Activated T-helper 1 cell treated with Interleukin-2 at 50 U/mL for 16 hours (primary cell): ENCODE data around the gene GRIA4.

ENCODE experiments used
- DNase-seq: peaks from one replicate; pipeline ENCODE4 v3.0.0-alpha.2; 2020; ENCODE audit warnings: low read depth

GRIA4 gene

DNA sequence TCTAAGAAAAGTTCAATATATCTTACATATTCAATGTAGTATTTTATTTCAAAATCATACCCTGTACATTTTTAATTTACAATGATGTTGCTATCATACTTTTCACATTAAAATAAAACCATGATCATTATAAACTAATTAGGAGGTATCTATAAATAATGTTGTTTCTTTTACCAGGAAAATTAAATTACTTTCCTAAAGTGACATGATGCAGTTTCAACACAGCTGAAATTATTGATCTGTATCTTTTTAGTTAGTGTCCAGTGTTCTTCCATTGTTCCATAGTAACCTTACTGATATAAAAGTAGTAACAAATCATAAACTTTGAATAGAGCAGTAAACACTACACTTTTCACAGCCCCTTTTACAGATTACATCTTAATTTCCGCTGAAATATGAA is 29.7 kb downstream of the GRIA4 start:
- no peak for DNase-seq

- DNase-seq: no peak
These were observed 31.6 kb downstream of the GRIA4 start for GRCh38 chr11:105641433-105641832.

GRCh38 chr11:105642870-105643269 is 33.0 kb downstream of the GRIA4 start:
- no peak for DNase-seq

DNA sequence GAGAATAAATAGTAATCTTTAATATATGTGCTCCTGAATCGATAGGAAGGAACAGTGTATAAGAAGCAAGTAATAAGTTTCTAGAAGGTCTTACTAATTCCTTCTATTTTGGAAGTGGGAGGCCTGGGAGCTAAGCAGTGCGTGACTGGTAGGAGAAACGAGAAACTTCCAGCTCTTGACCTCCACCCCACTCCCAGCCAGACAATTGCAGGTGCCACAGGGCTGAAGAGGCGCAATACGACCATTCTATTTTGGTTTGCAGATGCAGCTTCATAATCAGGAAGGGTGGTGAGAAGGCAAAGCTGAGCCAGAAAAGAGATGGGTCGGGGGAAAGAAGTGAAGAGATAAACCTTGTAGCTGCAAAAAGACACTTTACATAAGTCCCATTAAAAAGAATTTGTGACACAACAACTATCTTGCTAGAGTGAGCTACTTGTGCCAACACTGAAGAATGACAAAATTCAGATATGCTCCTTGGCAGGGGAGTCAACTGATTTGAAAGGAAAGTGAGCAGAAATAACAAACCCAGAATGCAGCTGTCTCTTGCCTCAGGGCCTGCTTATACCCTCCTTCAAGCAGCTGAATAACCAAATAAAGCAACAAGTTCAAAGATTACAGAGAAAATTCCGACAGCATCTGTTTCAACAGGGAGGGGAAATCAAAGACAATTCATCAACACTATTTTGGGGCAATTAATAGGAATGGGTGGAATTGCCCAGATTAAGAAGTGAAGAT is 35.1 kb downstream of the GRIA4 start:
- no peak for DNase-seq

- DNase-seq: no peak
These were observed 37.9 kb downstream of the GRIA4 start for GRCh38 chr11:105647780-105648179.

GRCh38 chr11:105648762-105649161 is 38.9 kb downstream of the GRIA4 start:
- DNase-seq: no peak

DNA sequence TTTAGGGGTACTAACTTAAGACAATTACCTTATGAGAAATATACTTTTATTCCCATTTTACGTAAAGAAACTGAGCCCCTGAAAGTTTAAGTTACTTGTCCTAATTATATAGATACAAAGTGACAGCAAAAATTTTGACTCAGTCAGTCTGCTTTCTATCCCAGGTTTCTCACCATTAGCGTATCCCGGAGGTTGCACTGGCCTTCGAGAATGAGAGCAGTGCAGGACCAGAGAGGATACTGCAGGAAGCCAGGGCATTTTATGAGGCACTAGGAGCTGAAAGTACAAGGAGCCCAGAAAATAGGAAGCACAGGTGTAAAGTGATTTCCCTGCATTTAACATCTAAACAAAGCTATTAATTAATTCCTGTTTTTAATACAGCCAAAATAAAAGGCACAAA is 55.4 kb downstream of the GRIA4 start:
- no peak for DNase-seq

DNA sequence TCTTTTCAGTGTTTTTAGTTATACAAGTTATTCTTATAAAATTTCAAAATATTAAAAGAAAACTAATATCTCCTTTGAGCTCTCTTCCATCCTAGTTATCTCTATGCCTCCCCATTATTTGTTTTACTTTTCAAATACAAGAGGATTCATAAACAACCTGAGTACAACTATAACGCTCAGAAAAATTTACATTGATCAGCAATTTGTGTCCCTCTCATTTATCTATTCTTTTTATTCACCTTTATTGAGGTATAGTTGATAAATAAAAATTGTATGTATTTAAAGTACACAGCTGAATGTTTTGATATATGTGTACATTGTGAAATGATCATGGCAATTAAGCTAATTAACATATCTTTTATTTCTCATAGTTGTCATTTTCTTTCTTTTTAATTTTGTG is 57.6 kb downstream of the GRIA4 start:
- no peak for DNase-seq

DNA sequence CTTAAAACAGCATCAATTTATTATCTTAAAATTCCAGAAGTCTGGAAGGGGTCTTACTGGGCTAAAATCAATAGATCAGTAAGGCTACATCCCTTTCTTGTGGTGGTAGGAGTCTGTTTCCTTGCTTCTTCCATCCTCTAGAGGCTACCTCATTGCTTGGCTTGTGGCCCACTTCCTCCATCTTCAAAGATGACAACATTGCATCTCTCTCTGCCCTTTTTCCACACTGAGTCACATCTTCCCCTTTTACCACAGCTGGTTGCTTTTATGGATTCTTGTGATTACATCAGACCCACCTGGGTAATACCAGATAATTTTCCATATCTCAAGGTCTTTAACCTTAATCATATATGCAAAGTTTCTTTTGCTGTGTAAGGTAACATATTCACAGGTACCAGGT is 60.9 kb downstream of the GRIA4 start:
- no peak for DNase-seq

- no peak for DNase-seq
These were observed 63.2 kb downstream of the GRIA4 start for GRCh38 chr11:105673089-105673488.

- DNase-seq: no peak
These were observed 79.8 kb downstream of the GRIA4 start for GRCh38 chr11:105689631-105690030.

GRCh38 chr11:105690467-105690866 is 80.6 kb downstream of the GRIA4 start:
- DNase-seq: no peak

GRCh38 chr11:105693075-105693759 is 83.3 kb downstream of the GRIA4 start:
- no peak for DNase-seq

- no peak for DNase-seq
These were observed 86.1 kb downstream of the GRIA4 start for GRCh38 chr11:105696000-105696399.

GRCh38 chr11:105697291-105697690 is 87.4 kb downstream of the GRIA4 start:
- no peak for DNase-seq

DNA sequence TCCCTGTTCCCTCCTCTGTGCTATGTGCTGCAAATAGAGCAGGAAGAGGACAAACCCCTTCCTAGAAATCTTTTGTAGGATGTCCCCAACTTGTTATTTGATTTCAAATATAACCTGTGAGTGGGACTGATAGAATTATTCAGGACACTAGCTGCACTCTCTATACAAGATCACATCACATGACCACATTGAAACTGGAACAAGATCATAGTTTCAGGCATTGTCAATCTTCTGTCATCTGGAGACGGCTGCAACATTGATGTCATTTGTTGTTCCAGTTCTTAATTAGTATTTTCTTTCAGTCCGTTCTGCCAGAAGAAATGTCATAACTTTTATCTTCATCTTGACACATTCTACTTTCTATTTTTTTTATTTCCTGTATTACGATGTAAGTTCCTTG is 89.3 kb downstream of the GRIA4 start:
- DNase-seq: no peak

DNA sequence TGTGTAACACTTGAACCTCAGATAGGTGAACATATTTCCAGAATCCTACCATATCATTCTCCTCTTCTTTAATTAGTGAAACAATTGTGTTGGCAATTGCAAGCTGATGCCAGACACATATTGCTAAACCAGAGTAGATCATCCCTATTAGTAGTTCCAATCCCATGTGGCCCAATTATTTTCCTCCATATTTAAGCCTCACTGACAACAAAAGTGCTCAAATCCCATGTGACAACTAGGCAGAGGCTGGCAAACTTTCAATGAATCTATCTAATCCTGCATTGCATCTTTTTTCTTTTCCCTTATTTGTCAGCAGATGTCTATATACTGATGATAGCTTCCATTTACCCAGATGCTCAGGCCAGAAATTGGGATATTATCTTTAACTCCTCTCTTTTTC is 90.4 kb downstream of the GRIA4 start:
- DNase-seq: no peak

DNA sequence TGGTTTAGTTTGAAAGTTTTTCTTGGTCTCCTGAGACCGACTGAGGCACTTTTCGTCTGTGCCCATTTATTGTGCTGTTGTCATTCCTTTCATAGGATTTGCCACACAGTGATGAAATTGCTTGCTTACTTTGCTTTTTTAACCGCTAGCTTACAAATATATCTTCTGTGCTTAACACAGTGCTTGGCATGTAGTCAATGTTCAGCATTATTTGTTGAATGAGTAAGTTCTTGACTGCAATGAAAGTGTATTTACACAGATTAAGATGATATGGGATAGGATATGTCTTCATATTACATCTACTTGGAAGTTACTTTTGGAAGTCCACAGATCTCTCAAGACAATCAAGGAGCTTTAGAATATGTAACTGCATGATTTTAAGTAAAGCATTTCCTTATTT is 91.2 kb downstream of the GRIA4 start:
- DNase-seq: no peak

DNA sequence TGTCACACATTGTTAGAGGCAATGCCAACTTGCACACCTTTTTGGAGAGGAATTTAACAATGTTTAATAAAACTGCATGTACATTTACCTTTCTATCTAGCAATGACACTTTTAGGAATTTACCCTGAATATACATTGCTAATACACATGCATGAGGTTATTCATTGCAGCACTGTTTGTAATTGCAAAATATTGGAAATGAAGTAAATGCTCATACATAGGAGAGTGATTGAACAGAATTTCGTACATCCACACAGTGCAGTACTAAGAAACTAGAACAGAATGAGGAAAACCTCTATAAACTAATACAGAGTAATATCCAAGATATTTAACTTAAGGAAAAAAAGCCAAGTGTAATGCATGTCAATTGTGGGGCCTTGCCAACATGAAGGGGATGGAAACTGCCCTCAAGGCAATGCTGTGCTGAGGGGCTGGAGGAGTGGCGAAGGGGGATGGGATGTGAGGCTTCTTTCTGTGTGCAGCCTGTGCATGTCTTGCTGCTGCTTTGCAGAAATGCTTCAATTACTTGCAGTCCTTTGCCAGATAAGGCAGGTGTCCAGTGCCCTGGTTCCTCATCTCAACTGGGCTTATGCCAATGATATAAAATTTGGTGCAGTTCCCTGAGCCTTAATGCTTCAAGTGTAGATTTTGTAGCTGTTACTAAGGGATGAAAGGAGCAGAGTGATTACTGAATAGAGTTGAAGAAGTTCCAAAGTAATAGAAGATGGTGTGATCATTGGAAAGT is 96.1 kb downstream of the GRIA4 start:
- no peak for DNase-seq

DNA sequence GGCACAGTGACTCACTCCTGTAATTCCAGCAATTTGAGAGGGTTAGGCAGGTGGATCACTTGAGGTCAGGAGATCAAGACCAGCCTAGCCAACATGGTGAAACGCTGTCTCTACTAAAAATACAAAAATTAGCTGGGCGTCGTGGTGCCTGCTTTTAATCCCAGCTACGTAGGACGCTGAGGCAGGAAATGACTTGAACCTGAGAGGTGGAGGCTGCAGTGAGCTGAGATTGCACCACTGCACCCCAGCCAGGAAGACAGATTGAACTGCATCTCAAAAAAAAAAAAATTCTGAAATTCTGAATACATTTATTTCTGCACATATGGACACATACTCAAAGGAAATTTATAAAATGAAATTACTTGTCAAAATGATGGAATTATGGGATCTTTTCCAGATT is 103.2 kb downstream of the GRIA4 start:
- DNase-seq: no peak

- no peak for DNase-seq
These were observed 103.8 kb downstream of the GRIA4 start for GRCh38 chr11:105713696-105714095.

DNA sequence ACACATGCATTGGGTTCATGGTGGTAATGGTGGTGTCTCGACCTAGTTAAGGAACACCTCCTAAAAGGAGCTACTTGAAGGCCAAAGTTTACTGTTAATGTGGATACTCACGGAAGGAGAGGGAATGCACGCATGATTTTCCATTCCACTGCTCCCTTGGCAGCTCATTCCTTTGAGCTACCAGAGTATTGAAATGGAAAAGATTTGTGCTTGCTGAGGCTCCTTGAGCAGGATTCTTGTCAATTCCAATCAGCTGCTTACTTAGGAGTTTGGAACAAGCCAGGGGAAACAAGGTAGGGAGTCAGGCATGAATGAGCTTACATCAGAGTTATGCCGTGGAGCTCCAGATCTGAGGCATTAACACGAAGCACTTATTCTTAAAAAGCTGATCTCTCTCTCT is 108.8 kb downstream of the GRIA4 start:
- DNase-seq: no peak
